Suppressor macrophage (primary cell): ENCODE data around the gene GNAI1.

Experiments used
- DNase-seq, 4 experiments: peaks; one replicate each; pipeline ENCODE4 v3.0.0-alpha.2; 2020 to 2022

Gene GNAI1

DNA sequence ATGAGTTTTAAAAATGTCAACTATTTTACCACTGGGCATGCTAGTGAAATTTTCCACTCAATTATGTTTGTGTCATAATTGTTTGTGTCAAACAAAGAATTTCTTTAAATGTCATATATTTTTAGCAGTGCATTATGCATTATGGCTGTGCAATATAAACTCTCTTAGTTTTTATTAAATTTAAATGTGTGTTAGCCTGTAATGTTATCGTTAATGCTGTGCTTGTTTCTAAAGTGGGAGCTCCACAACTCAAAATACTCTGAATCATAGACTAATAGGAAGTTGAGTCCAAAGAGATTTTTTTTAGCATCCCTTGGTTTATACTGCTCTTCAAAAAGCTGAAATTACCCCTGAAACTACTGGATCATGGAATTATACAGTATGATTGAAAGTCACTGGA is 26.8 kb downstream of the GNAI1 start:
- no peak for DNase-seq

DNA sequence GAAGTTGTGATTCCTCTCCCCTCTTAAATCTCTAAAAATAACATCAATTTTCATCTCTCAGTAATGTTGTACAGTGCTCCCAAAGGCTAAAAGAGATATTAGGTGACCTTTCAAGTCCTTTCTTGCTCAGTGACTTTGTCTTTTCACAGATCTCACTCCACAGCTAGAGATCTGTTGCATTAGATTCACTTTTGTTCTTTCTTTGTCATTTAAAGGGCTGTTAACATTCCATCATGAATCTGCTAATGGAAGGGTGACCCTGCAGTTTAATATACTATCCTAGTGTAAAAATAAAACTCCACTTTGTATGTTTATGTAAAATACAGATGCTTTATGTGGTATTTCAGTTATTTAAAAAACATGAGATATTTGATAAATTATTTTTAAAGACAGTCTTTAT is 30.5 kb downstream of the GNAI1 start:
- DNase-seq = no peak

DNA sequence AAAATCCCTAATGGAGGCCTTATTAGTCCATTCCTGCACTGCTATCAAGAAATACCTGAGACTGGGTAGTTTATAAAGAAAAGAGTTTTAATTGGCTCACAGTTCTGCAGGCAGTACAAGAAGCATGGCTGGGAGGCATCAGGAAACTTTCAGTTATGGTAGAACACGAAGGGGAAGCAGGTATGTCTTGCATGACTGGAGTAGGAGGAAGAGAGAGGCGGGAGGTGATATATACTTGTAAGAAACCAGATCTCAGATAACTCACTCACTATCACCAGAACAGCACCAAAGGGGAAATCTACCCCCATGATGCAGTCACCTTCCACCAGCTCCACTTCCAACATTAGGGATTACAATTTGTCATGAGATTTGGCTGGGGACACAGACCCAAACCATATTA is 35.8 kb downstream of the GNAI1 start:
- DNase-seq = no peak

DNA sequence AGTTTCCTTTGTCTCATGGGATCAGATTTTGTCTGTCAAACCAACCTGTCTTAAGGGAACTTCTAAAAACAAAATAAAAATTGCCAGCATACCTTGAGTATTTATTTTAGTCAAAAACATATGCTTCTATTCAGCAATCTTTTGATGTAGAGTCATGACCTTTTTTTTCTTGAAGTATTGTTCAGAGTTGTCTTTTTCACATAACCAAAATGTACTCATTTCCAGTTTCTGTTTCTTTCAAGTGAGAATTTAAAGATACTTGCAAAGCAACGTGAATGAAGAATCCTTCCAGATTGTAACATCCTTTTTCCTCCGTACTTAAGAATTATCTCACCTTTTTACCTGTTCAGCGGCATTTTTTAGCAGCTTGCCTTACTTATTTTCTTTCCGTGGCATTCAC is 37.8 kb downstream of the GNAI1 start:
- DNase-seq = no peak

DNA sequence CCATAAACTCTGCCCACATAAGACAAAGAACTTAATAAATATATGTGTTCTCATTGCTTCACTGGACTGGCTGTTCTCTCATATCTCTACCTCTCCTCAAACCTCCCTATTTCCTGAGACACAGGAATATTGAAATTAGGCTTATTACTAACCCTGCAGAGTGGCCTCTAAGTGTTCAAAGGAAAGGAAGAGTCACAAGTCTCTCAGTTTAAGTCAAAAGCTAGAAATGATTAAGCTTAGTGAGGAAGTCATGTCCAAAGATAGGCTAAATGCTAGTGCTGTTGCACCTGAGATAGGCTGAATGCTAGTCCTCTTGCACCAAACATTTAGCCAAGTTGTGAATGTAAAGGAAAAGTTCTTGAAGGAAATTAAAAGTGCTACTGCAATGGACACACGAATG is 41.1 kb downstream of the GNAI1 start:
- DNase-seq = no peak

DNA sequence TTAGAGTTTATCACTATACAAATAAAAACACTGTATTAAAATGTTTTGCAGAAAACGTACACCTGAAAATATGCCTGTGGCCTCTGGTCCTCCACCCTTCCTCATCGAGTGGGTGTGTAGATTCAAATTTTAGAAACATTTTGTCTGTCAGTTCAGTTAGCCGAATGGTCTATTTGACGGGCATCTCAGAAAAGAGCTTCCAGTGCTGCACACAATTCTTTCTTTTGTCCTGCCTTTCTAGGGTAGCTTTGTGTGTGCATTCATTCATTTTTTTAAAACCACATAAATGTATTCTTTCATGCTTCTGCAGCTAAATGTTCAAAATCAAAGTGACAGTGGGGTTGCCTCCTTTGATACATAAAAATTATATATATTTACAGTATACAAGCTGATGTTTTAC is 46.8 kb downstream of the GNAI1 start:
- no peak for DNase-seq

DNA sequence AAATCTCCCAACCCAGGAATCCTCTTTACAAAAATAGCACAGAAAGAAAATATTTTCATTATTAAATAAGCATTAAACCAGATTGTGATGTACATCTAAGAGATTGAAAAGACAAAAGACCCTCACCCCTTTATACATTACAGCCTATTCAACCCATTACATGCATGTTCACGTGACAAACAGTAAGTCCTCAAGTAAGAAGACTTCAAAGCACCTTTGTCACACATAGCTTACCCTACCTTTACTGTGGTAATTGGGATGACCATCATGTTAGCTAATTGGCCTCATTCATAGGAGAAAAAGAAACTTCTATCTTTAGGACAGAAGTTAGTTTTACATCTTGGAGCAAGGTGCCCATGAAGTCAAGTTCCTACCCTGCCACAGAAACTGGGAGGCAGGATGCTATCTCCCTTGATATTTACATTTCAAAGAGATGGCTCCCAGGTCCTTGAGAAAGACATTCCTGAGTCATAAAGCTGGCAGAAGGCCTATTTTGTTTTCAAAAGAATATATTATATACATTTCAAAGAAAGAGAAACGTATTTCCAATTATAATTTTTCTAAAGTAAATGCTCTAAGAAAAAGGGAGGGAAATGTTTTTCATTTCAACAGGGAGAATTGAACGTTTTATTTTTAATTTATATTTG is 48.1 kb downstream of the GNAI1 start:
- no peak for DNase-seq

DNA sequence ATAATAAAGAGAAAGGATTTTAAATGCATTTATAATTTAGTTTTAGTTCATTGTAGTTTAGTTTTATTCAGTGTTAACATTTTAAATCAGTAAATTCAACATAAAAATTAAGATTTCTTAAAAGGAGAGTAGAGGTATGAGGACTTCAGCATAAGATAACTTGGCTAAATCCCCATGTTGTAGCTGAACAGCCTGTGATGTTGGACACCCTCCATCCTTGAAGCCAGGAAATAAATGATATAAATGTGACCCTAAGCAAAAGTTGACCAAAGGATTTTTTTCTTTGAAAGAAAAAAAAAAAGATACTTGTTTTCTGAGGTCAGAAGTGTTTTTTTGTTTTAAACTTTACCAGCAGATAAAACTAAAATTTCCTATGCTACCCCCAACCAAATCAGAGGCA is 48.7 kb downstream of the GNAI1 start:
- DNase-seq = no peak

DNA sequence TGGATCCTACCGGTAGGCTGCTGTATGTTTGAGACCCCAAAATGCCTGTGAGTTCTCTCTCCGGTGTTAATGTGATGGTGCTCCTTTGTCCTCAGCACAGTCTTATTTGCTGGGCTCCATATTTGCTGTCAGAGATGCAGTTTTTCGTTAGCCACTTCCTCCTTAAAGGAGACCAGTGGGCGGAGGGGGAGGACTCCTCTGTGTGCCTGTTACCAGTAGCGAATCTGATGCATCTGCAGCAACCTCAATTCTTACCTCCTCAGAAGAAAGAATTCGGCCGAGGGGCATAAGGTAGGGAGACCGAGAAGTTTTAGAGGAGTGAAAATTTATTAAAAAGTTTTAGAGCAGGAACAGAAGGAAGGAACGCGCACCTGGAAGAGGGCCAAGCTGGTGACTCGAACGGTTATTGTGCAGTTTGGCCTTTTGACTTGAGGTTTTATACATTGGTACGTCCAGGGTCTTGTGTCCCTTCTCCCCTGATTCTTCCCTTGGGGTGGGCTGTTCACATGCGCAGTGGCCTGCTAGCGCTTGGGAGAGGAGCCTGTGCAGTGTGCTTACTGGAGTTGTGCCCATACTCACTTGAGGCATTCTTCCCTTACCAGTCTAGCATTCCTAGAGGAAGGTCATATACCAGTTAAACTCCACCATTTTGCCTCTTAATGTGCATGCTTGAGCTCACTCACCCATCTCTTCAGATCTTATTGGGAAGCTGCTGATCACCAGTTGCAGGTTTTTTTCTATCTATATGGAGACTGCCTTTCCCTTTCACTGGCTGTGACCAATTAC is 49.5 kb downstream of the GNAI1 start:
- DNase-seq = no peak

DNA sequence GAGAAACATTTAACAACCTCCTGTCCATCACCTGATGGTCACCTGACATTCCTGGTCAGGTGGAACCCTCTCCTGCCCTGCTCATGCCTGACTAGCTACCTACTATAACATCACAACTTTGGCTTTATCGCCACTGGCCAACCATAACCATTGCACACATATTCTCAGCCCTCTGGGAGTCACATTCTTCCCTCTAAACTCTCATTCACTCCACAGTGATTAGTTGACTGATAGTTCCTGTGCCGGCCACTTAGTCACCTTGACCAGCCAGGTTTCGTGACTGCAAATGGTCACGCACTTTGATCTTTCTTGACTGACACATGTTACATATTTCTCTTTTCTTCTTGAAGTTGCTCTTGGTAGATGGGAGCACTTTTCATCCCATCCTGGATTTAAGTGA is 50.1 kb downstream of the GNAI1 start:
- no peak for DNase-seq

DNA sequence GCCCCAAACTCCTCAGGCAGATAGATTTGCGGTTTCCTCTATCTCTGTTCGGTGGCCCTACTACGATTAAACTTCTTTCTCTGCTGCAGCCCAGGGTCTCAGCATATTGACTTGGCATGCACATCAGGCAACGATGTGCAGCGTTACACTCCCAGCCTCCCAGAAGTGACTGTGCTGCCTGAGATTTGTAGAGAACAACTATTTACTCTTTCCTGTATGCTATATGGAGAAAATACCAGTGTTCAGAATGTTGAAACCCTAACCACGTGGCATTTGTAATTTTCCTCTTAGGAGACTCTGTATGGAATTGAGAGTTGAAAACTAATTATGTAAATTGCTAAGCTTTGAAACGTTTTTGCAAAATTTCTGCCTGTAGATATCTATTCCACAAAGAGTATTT is 50.9 kb downstream of the GNAI1 start:
- DNase-seq = no peak

DNA sequence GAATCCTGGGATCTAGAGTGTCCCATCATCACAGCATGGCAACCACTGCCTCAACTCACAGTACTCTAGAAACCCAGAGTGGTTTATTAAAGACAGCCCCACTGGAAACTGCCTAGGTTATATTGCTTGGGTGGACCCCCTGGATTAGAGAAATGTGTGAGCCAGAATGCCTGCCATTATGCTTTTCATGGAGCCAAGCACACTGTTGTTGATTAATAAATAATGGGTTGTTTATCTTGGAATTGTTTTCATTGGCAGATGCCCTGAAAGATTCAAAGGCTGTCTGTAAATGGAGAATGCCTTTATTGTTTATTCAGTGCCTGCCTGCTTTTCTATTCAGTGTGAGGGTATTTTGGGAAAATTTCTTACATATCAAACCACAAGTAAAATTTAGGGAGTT is 52.1 kb downstream of the GNAI1 start:
- no peak for DNase-seq

DNA sequence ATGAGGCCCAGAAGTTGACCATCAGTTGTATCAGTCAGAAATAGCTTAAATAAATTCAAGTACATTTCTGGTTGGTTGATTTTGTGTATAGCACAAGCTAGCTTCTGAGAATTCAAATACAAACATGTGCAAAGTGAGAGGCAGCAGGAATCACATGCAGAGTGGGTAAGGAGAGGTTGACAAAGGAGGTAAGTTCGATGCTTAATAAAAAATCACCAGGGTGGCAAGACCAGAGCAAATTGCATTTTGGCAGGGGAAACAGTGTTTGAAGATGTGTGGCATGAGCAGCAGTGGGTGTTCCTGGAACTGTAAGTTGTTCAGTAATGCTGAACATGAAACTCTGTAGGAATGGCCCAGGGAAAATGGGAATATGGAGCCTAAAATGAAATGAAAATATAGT is 52.6 kb downstream of the GNAI1 start:
- no peak for DNase-seq

DNA sequence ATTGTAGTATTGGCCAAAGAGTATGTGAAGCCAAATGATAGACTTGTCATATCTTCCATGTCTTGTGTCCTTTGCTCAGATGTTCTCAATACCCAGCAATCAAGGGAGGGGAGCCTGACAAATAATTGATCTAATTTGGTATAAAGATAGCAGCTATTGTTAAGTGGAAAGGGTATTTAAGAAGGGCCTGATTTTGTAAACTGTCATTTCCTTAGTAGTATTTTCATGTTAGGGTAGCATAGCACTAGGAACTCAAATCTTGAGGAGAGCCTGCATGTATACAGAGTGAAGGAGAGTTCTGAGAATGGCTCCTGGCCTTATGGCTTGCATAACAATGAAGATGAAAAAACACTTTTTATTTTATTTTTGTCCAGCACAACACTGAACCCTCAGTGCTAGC is 53.1 kb downstream of the GNAI1 start:
- no peak for DNase-seq

DNA sequence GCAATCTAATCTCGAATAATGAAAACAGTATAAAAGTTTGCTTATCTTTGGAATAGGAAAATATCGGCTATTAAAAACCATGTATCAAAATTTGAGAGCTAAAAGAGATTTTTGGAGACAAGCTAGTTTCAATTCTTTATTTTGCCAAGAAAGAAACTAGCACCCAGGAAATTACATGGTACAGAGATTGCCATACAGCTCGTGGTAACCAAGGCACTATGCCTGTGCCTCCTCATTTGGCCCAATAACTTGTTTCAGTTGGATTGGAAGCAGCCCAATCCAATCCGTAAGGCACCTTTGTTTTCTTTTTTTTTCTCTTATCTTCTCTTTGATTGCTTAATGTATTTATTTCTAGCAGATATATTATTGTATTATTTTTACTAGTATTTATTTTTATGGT is 55.0 kb downstream of the GNAI1 start:
- no peak for DNase-seq

DNA sequence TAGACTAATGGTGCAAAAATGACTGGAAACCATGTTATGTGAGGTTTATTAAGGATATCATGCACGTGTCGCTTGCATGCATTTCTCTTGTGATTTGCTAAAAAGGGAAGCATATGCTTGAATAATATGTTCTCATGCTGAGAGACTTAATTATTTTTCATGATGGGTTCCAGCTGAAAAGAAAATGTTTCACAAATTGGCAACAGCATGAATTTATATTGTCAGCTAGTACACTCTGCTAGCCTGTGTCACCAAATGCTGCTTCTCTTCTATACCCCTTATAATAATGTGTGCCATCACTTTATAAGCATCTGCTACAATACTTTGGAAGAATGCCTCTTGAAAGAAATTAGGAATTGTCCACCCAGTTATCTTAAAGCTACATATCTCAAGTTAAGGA is 63.0 kb downstream of the GNAI1 start:
- DNase-seq = no peak

DNA sequence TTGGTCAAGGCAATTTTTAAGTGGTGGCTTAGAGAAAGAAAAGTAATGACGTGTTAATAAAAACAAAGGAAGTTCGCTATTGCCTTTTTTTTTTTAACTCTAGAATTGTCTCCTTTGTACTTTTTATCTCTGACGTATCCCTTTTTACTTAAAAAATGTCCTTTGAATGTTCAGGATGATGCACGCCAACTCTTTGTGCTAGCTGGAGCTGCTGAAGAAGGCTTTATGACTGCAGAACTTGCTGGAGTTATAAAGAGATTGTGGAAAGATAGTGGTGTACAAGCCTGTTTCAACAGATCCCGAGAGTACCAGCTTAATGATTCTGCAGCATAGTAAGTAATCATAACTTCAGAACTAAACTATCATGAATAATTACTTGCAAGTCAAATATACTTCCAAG is 64.4 kb downstream of the GNAI1 start:
- DNase-seq = no peak

DNA sequence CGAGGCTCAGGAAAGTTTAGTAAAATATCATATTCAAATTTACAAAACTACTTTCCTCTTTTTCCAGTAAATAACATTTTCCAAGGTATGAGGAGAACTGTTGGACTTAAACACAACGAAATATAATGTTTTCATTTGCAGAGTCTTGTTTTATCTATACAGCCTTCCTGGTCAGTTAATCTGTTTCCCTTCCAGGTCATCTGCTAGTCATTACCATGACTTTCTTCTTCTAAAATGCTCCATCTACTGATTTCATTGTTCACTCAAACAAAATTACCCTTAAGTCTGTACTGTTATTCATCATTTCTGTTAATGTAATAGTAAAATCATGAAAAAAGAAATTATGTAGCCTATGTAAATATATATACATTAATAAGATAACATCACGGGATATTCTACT is 69.8 kb downstream of the GNAI1 start:
- no peak for DNase-seq

DNA sequence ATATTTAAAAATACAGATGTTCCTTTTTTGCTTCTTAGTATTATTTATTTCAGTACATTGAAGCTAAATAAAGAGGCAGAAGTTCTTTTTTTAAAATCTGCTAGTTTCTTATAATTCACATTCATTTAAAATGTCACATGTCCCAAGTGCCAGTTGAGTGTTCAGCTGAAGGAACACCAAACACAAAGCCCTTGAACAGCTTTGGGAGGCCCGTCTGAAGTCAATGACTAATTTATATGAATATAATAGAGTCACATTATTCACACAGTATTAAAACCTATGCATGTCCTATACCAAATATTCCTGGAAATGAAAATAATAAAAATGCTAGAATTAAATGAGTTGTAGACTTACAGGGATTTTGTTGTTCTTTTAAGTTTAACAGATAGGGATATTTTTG is 70.3 kb downstream of the GNAI1 start:
- no peak for DNase-seq

DNA sequence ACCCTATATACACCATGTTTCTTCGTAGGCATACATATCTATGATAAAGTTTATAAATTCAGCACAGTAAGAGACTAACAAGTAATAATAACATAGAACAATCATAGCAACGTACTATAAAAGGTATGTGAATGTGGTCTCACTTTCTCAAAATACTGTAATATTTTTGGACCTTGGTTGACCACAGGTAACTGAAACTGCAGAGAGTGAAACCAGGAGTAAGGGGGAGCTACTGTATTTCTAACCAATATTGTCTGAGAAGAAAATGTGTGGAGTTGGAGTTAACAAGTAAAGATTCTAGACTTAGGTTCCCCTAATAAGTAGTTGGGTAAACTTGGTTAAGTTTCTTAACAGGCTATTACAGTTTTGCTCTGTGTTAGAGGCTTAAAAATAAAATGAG is 72.1 kb downstream of the GNAI1 start:
- DNase-seq = no peak

DNA sequence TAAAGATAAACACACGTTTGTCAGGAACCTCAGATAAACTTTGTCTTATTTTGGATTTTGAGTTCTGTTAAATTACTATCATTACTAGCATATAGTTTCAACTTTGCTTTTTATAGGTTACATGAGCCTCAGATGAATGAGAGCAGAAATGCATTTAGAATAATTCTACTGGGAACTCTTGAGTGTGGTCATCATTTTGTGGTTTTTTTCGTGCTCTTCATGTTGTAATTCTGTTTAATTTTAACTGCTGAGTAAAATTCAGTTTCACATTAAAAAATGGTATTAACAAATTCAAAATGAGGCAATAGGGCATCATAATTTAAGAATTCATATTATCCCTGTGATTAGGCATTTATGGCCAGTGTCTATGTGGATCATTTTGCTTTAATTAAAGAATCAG is 72.9 kb downstream of the GNAI1 start:
- peak in 1 of 4 experiments; percentile 5 for DNase-seq

DNA sequence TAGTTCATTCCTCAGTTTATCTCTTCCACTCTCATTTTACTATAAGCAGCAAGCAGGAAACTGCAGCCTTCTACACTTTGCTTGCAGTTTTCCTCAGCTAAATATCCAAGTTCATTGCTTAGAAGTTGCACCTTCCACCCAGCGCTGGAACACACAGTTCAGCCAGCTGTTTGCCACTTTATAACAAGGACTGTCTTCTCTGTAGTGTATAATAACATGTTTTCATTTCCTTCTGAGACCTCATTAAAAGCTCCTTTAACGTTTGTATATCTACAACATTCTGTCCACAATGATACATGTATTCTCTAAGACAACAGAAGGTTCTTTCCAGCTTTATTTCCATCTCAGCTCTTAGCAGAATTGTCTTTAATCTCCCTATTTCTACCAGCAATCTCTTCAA is 74.1 kb downstream of the GNAI1 start:
- DNase-seq = no peak

DNA sequence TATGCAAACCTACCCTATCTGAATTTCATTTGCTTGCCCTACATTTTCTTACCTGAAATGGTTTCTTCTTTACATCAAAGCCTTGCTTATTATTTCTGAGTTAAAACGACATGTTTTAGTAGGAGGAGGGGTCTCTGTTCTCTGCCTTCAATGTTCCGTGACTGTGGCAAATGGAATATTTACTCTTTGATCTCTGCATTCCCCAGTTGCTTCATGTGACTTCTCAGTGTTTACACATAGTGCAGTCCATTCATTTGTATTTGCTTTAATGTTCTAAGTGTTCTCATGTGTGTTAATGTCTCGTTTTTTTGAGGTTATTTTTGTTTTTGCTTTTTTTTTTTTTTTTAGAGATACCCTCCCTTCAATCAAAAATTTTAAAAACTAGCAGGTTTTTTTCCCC is 75.8 kb downstream of the GNAI1 start:
- no peak for DNase-seq

DNA sequence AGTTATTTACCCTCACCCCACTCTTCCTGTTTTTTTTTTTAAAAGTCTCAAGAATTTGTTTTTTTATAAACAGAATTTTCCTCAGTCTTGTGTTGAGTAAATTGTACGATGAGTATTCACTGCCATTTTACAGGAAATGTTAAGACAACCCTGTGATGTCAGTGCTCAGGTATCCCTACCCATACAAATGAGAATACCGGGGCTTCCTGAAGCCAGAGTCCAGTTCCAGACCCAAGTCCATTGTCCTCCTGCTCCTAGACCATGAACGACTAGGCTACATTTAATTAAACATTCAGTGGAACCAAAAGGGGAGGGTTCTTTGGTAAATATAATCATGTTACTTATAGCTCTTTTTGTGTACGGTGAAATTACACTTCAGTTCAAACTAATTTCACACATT is 79.2 kb downstream of the GNAI1 start:
- no peak for DNase-seq

DNA sequence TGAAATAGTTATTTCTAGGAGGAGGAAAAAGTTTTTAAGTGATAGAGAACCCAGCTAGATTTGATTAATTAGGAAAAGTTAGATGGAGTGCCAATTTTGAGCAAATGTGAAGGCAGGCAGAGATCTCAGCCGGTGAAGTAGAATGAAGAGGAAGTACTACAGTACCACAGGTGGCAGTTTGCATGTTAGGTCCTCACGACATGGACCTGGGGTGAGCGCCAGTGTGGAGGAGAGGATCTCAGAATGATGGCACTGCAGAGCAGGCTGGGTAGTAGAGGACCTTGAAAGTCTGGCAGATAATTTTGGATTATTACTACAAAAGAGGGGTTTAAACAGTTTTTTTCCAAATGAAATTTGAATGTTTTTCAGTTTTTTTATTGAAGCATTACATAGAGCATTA is 81.1 kb downstream of the GNAI1 start:
- DNase-seq = no peak
